ENCODE measurements around the gene CHRNB1. TPM values are rescaled to one million over a fixed set of nuclear protein-coding genes. Genes with fewer than 3 reads are reported as not detected.

The CHRNB1 gene
- total RNA-seq, 1 experiment from 2014 or later = 12.7 TPM

- no CpG with 5 or more reads among the region's 7 CpGs for WGBS (ENCODE audit: extremely low coverage, insufficient read length, low lambda C conversion rate)
- Mint-ChIP-seq H3K9me3 (no peaks in the 10 kb centered on the region; a peak in 1 of 5 replicates), H3K4me3 (peak overlapping the region in 1 of 2 experiments; percentile 94; a peak in 4 of 5 replicates), H3K36me3 (ENCODE audit: insufficient read depth in 1 of 3, low read depth in 3 of 3) (peaks cover 3 to 18% (median 5%) of the 10 kb centered on the region in 3 experiments), H3K4me1 (peaks cover 35 to 52% of the 10 kb centered on the region in 2 experiments), H3K27me3 (ENCODE audit: low read depth) (peaks cover 20% of the 10 kb centered on the region), H3K27ac (no peak overlapping the region)
- Histone ChIP-seq H2BK15ac (ENCODE audit: low read depth, low read length) (no peak overlapping the region), H3K9ac (ENCODE audit: extremely low read depth, insufficient read length, low read length) (no peak overlapping the region), H3K4me2 (ENCODE audit: insufficient read depth, insufficient read length, low read length) (peak overlapping the region; percentile 22), H4K20me1 (ENCODE audit: control insufficient read depth, insufficient read depth, insufficient read length) (no peaks in the 10 kb centered on the region), H3K4ac (ENCODE audit: low read depth, low read length) (no peak overlapping the region), H3K27me3 (ENCODE audit: insufficient read depth, low read length) (peaks cover 6% of the 10 kb centered on the region), H3K27ac (ENCODE audit: insufficient read length, low read depth, low read length) (no peak overlapping the region), H3T11ph (ENCODE audit: low read length) (no peak overlapping the region), H3K18ac (ENCODE audit: insufficient read length, low read depth, low read length) (no peak overlapping the region), H4K5ac (ENCODE audit: insufficient read length, low read depth, low read length) (no peak overlapping the region), H3K23me2 (ENCODE audit: insufficient read length, low read depth, low read length, poor library complexity, severe bottlenecking) (peaks cover 22% of the 10 kb centered on the region), H2AFZ (ENCODE audit: low read length) (no peak overlapping the region), H2BK120ac (ENCODE audit: low read depth, low read length, poor library complexity, severe bottlenecking) (no peak overlapping the region), H3K14ac (ENCODE audit: insufficient read depth, low read length) (no peak overlapping the region), H3K79me2 (ENCODE audit: insufficient read depth, low read length) (no peaks in the 10 kb centered on the region), H3K23ac (ENCODE audit: insufficient read length, low read depth, low read length) (no peak overlapping the region), H3K79me1 (ENCODE audit: insufficient read depth, low read depth, low read length, poor library complexity, severe bottlenecking) (no peaks in the 10 kb centered on the region), H2BK12ac (ENCODE audit: insufficient read length, low read depth, low read length) (no peak overlapping the region), H2BK5ac (ENCODE audit: insufficient read length, low read length) (no peak overlapping the region), H4K8ac (replicated peaks; ENCODE audit: insufficient read length, low read depth, low read length) (no peak overlapping the region), H2AK5ac (ENCODE audit: insufficient read length, low read length) (no peak overlapping the region), H2BK20ac (ENCODE audit: low read depth, low read length, poor library complexity, severe bottlenecking) (no peak overlapping the region), H4K91ac (ENCODE audit: insufficient read length, low read depth, low read length) (no peak overlapping the region), H3K4me1 (ENCODE audit: insufficient read depth, low read length) (no peaks in the 10 kb centered on the region; the same call in 1 of the 2 replicates), H3K9me3 (ENCODE audit: control insufficient read depth, low read depth, low read length) (no peaks in the 10 kb centered on the region), H3K56ac (ENCODE audit: insufficient read length, low read depth, low read length) (no peak overlapping the region)
- no peak for DNase-seq
- no peak for TF ChIP-seq CTCF (conservative IDR thresholded peaks at IDR 0.05)
These were observed 1.1 kb upstream of the CHRNB1 start for GRCh38 chr17:7443499-7444485.
